ENCODE results near the gene WASHC3.
"Not testable (repeated sequence)": the region's sequence is repeated elsewhere in the genome, so short reads cannot be mapped to it uniquely, and the experiment has no call there.

The WASHC3 gene

DNA sequence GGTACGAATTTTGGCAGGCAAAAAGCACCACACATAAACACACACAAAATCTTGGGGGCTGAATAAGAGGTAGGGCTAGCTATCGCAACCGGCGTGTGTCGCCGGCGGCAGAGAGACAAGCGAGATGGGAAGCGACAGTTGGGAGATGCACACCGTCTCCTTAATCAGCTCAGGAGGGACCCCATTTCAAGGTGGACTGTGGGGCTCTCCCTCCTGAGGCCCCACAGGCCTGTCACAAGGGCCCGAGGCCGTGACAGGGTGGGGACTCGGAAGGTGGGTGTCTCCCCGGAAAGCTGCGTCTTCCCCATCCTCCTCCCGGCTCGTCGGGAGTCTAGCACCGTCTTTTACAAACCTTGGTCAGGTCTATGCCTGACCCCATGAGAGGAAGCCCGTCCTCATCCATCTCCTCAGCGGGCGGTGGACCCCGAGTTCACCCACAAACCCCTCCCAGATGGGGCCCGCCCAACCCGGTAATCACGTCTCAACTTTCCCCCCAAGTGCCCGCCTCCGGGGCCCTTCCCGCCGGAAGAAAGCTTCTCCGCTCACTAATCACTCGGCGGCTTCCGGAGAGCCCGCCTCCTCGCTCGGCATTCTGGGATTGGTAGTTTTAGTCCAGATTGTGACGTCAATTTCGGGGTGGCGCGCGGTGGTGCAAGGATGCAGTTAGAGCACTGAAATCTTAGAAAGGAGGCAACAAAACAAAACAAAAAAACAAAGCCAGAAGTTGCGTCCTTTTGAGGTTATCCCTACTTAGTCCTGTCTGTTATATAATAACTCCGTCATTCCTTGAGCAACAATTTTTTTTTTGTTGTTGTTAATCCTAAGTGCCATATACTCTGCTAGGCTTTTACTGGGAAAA lies at the start of gene WASHC3:
WASHC3 (minus strand) TSS at position 432 of the 859 bp plus-strand sequence; CDS start at position 403, 29 bp downstream.
- peak; percentile 93 for DNase-seq

DNA sequence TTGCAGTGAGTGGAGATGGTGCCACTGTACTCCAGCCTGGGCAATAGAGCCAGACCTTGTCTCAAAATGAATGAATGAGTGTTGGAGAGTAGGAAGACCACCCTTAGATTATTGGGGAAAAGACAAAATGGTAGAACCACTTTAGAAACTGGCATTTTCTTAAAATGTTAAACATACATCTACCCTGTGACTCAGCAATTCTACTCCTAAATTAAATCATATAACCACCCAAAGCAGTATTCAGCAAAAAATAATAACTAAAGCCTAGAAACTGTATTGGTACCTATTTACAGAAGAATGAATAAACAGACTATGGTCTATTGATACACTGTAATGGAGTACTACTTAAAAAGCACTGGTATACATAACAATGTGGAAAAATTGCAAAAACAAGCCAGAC lies 49.0 kb upstream of the WASHC3 start:
- no peak for DNase-seq

- DNase-seq = no peak
Observed at GRCh38 chr12:102107970-102108369, 46.2 kb upstream of the WASHC3 start.

- DNase-seq = no peak
Observed at GRCh38 chr12:102106905-102107304, 45.1 kb upstream of the WASHC3 start.

DNA sequence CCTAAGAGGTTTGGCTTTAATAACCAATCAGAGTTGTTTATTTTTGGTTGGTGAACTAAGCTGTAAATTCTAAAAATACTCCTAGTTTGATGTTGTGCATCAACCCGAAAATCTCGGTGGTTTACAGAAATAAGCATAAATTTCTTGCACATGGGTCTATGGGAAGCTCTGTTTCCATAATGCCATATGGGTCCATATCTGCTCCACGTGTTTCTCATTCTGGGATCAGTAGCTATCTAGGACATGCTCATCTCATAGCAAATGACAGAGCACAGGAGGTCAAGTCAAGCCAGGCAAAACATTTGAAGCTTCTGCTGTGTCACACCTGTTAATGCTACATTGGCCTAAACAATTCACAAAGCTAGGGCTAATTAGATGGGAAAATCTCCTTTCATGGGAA lies 35.1 kb upstream of the WASHC3 start:
- DNase-seq = no peak

DNA sequence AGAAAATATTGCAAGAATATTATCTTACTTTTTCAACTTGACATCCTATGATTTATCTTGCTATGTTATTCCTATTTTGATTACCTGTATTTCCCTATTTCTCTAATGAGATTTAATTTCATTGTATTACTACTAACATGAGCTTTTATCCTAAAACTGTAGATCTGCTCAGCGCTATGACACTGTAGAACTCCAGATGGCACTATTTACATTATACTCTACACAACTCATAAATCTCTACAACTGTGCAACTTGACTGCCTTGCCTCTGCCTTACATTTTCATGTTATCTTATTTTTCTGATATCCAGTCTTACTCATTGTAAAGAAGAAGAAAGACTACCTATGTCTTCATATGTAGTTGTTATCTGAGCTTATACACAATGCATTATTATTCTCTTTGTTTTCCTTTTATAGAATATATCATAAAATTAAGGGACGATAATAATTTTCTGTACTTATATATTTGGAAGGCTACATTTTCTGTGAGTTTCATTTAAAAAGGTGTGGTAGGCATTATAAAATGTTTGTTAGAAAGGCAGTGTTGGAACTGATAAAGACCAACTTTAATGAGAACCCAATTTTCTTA lies 34.0 kb upstream of the WASHC3 start:
- no peak for DNase-seq

DNA sequence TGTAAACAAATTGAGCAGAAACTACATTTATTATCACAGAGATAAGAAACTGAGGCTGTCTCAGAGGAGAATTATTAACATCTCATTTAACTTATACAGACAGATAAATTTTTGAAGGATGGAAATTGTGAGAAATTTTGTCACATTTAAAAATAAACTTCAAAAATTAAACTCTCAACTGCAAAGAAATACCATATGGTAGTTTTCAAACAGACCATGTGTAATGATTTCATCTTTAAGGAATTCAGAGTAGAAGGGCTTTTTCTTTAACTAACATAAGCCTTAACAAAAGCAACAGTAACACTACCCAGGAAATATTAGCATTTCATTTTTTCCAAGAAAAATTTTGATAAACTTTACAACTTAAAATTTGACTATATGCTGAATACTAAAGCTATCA lies 31.5 kb upstream of the WASHC3 start:
- DNase-seq = no peak

GRCh38 chr12:102089228-102089835 lies 27.5 kb upstream of the WASHC3 start:
- not testable (repeated sequence) for DNase-seq

DNA sequence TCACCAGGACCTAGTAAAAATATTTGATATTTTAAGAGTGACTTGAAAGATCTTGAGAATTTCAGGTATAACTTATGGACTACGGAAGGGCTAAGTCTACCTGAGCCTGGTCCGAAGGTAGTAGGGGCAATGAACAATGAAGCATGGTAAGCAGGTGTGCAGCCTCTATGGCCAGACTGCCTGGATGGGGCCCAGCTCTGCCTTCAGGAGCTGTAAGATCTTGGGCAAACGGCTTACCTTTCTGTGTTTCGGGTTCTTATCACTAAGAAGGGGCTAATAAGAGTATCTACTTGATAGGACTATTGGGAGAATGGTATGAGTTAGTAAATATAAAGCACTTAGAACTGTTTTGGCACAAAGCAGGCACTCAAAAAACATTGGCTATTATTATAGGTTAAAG lies 19.1 kb upstream of the WASHC3 start:
- DNase-seq = no peak

GRCh38 chr12:102072092-102072491 lies 10.3 kb upstream of the WASHC3 start:
- DNase-seq = not testable (repeated sequence)

DNA sequence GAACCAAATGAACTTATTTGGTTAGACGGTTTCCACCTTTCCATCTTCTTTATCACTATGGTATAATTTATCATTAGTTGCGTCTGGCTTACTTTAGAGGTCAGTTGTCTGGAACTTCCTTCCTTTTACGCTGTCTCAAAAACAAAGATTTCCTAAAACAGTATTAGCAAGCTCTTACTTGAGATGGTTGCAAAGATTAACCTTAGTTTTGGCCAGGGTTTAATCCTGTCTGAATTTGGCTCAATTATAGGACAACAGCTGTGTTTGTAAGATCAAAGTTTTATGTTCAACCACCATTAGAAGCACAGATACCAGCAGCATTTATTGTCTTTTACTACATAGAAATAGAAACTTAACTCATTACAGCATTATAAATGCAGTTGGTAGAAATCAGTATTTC lies 7.9 kb upstream of the WASHC3 start:
- no peak for DNase-seq

GRCh38 chr12:102067574-102068258 lies 5.9 kb upstream of the WASHC3 start:
- no peak for DNase-seq

DNA sequence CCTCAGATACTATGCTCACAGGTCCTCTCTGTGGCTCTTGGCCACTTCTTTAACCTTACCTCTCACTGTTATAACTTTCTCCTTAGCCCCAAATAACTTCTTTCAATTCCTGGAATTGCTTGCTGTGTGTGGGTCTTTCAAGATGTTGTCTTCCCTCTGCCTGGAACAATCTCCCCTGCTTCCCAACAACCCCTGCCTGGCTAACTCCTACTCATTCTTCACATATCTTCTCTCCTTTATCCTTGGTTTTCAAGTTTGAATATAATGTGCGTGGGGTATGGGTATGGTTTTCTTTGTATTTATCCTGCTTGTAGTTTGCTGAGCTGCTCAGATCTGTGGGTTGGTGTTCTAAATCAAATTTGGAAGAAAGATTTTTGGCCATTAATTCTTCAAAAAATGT lies 2.7 kb upstream of the WASHC3 start:
- no peak for DNase-seq

DNA sequence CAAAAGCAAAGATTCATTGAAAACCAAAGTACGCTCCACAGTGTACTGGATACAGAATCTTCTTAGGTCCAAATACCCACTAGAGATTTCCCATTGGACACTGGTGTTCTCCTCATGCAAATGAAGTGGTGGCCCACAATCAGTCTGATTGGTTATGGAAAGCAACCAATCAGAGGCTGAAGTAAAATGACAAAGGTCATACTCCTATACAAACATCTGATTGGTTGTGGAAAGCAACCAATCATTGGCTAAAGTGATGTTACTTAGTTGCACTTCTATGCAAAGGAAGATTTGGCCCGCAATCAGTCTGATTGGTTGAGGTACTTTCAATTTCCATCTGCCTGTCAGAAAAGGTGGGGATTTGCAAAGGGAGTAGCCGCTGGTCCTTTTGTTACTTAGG lies 1.3 kb upstream of the WASHC3 start:
- no peak for DNase-seq

DNA sequence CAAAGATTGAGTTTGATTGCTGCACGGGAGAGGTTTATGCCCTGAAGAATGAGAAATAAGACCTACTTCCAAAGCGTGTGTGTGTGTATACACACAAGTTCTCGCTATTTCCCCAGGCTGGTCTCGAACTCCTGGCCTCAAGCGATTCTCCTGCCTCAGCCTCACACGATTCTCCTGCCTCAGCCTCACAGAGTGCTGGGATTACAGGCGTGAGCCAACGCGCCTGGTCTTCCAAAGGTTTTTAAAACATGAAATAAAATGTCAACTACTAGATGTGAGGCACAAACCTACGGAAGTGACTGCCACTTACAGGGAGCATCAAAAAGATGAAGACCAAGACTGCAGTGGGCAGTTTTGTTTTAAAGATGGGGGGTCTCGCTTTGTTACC lies 622 bp upstream of the WASHC3 start:
- no peak for DNase-seq

DNA sequence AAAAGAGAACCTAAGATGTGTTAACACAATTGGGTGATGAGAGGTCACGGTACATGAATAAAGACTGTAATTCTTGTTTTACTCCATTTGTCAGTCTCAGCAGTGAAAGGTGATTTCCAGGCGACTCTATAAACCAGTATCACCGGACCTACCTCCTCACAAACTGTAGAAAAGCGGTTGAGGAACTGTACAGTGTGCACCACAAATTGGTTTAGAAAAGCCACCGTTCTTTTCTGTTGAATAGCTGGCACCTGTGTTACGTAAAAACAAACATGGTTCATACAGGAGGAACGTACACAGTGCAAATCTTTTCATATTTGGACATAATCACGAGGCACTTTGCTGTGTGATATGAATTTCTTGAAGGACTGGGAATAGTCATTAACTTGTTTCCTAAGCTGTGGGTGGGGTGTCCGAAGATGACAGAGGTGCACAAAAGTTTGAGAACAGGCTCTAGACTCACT lies 663 bp downstream of the WASHC3 start:
- DNase-seq = no peak

DNA sequence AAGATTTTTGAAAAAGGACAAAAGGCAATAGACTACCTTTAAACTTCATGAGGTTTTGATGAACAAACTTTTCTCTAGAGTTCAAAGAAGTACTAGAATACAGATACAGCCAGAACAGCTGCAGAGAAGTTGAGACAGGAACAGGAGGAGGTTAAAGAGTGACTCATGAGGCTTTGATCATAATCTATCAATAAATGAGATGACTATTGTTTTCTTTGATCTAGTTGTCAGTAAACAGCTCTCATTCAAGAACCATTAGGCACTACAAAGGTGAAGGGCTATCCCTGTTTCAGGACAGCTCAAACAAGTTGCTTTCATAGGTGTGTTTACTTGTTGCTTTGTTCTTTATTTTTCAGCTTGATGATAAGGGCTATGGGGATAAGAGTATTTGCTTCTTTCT lies 2.4 kb downstream of the WASHC3 start:
- no peak for DNase-seq

DNA sequence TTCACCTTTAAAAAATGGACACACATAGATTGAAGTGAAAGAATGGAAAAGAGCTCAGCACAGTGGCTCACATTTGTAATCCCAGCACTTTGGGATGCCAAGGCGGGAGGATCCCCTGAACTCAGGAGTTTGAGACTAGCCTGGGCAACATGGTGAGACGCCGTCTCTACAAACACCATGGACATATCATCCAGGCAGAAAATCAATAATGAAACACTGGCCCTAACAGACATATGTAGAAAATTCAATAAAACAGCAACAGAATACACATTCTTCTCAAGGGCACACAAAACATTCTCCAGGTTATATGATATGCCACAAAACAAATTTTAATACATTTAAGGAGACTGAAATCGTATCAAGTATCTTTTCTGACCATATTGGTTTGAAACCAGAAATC lies 7.4 kb downstream of the WASHC3 start:
- no peak for DNase-seq

GRCh38 chr12:102053062-102053349 lies 8.8 kb downstream of the WASHC3 start:
- no peak for DNase-seq

DNA sequence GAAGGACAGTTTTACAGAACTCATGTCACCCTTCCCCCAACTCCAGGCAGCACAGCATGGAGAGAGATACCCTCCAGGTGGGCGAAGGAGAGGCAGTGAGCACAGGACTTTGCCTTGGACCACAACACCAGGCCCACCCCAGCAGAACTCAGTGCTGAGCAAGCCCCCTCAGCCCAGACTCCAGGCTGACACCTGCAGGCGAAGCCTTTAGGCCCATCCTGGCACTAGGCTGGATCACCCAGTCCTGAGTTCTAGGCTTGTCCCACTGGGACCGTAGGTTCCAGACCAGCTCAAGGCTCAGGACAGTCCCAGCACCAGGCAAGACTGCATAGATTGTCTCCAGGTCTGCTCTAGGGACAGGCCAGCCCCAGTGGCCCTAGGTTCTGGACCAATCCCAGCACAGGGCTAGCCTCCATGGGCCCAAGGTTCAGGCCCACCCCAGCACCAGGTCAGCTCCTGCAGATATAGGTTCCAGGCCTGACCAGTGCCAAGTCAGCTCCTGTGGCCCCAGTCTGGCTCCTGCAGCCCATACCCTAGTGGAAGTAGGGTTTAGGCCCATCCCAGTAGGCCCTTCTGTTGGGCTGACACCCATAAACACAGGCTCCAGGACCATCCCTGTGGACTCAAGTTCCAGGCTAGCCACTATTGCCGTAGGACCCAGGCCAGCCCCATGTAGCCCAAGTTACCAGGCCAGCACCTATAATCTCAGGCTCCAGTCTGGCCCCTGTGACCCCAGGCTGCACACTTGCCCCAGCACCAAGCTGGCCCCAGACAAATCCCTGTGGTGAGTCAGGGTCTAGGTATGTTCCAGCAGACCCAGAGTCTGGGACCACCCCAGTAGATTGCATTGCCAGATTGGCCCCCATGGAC lies 9.4 kb downstream of the WASHC3 start:
- DNase-seq = no peak

GRCh38 chr12:102051431-102051965 lies 10.3 kb downstream of the WASHC3 start:
- DNase-seq = no peak

DNA sequence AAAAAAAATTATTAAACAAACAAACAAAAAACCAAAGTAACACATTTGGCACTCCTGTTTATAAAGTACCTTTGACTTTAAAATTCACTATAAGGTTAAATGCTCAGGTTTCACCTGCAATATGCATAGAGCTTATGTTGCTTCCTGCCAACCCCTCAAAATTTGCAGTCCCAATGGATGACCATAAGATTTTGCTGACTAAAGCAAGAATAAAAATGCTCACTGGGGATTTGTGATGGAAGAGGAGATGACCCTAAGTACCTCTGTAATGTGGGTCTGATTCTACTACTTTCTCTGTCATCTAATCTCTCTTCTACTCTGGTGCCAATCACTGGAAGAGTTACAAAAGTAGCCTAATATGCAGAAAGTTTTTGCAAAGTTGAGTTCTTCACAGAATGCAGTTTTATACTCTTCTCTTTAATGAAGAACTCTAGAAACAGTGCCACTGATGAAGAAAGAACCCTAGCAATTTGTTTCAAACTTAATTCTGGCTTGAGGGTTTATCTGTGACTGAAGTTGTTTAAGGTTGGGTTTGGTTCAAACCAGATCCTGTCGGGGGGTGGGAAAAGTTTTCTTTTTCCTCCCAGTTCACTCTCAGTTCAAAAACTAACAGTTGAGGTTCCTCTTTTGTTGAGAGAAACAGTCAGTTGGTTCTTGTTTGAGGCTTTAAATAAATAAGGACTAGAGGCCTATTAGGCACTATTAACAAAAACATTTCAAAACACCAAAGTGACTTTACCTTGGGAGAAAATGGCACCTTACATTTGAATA lies 10.9 kb downstream of the WASHC3 start:
- DNase-seq = no peak
